H1 (cell line): ENCODE data around the gene DES. TPM values are rescaled to one million over a fixed set of nuclear protein-coding genes. Genes with fewer than 3 reads are reported as not detected.

Source experiments
- CEBPB ChIP-seq: IDR thresholded peaks from 2 replicates; pipeline ENCODE4 v1.6.1; 2012; ENCODE audit warnings: low read depth, low read length
- POU5F1 ChIP-seq: IDR thresholded peaks from 2 replicates; pipeline ENCODE4 v1.6.1; 2011; ENCODE audit warnings: low read depth, mild to moderate bottlenecking, low read length, moderate library complexity
- RNF2 ChIP-seq: fragments of 200-900, 300-1000 bp; sonication (generic); IDR thresholded peaks from 2 replicates; pipeline ENCODE4 v1.7.1; 2016; ENCODE audit warnings: borderline replicate concordance, low read depth, mild to moderate bottlenecking, antibody characterized with exemption, low read length; ENCODE audit not compliant: poor library complexity, severe bottlenecking; ENCODE audit errors: missing control alignments
- polyA plus RNA-seq, 7 experiments: library from polyadenylated mRNA; depleted of rRNA in 3 of 7; stranded (reverse) in 5 of 7; unstranded in 2 of 7; fragments of >200 nt in 5 of 7; fragments of 200-250 nt in 2 of 7; gene quantifications; 1 replicate in 5 of 7; 2 replicates in 1 of 7; 4 replicates in 1 of 7; pipeline versions ENCODE4 v1.2.1 to v1.2.3, GENCODE V29; 2011 to 2013; ENCODE audit warnings: missing spikeins in 2 of 7, mixed read lengths in 2 of 7
- total RNA-seq: library from RNA; stranded (reverse); fragmentation: NEBNext Ultra II Directional; extraction: Animal tissue kit (Norgen Biotek cat#: 25700); gene quantifications from 2 replicates; pipeline ENCODE4 v1.2.1, GENCODE V29; 2021

DES gene
- total and polyA plus RNA-seq, 2 of the 8 experiments (the other 6 are each of a cell fraction or from before 2014, with no cell fraction given), result 1.8 to 4.3 TPM

DNA sequence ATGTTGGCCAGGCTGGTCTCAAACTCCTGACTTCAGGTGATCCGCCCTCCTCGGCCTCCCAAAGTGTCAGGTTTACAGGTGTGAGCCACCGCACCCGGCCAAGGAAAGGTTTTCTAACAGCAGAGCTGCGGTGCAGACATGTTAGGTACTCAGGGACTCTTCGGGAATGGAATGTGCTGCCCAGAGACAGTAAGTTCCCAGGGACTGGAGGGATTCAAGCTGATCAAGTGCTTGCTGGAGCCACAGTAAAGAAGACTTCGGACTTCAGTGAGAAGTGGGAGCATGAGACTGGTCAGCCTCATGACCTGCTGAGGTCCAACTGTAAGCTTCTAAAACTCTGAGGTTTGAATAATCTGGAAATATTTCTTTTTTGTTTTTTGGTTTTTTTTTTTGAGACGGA lies 7.8 kb upstream of the DES start (continued):
- TF ChIP-seq RNF2 (no peak), POU5F1 (no peak), CEBPB (no peak)
